ENCODE measurements around the gene NEDD8. TPM values are rescaled to one million over a fixed set of nuclear protein-coding genes. Genes with fewer than 3 reads are reported as not detected.

Gene NEDD8
- total RNA-seq, 3 donors from 2014 or later (not counting 1 experiment from before 2014, with no cell fraction given) = 93.6 to 109 (median 95.9) TPM

DNA sequence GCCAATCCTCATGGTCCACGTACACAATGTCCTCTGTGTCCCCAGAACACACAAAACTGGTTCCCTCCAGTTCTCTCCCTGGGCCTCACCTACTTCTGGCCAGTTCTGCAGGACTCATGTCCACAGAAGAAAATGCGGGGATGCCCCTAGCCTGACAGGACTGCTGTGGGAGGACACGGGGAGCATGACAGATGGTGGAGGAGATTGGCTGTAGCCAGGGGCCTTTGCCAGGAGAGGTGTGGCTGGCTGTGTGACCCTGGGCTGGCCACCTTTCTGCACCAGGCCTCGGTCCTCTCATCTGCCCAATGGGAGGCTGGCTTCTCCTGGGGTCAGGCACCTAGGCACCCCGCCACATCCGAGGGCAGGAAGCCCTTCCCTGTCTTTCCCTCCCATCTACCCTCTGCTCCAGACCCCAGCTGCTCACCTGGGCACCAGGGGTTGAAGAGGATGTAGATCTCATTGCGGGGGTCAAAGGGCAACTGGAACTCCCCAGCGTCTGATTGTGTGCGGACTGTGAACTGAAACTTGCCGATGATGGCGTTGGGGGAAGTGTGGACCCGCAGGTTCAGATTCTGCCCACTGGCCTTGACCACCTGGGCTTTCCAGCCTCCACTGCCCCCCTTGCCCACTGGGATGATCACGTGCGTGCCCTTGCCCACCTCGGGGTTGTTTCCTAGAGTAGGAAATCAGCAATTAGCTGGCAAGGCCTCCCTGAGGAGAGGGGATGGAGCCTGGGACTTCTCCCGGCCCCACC, 28.0 kb upstream of the NEDD8 start:
- WGBS (ENCODE audit: insufficient coverage) = 89% methylated on average over 14 of the region's 16 CpGs
- no peaks in the 10 kb centered on the region for H3K36me3 Mint-ChIP-seq
- no peak overlapping the region for H3K4me3 ChIP-seq (ENCODE audit: low read length)
- TF ChIP-seq CTCF (IDR thresholded peaks at IDR 0.05) = no peak
- no peaks in the 10 kb centered on the region for H3K9me3 ChIP-seq (ENCODE audit: control insufficient read depth, insufficient read depth, low read length)
- no peaks in the 10 kb centered on the region for H3K9me3 Mint-ChIP-seq
- no peak overlapping the region for H3K27ac ChIP-seq (ENCODE audit: low read length)
- H3K36me3 ChIP-seq (ENCODE audit: control insufficient read depth, insufficient read depth, low read length) = peaks cover 9% of the 10 kb centered on the region
- no peak overlapping the region for H3K27ac Mint-ChIP-seq
- DNase-seq (no peak), ATAC-seq (no peak)
- no peaks in the 10 kb centered on the region for H3K4me1 ChIP-seq (ENCODE audit: control insufficient read depth, insufficient read depth, low read length)
- intact Hi-C loops (cut with micrococcal nuclease) = no loop called here
- no peak overlapping the region for H3K4me3 Mint-ChIP-seq
- no peaks in the 10 kb centered on the region for H3K27me3 ChIP-seq (ENCODE audit: control insufficient read depth, insufficient read depth, low read length)
- no peaks in the 10 kb centered on the region for H3K4me1 Mint-ChIP-seq
- no peaks in the 10 kb centered on the region for H3K27me3 Mint-ChIP-seq (ENCODE audit: low read depth in 2 of 2)

DNA sequence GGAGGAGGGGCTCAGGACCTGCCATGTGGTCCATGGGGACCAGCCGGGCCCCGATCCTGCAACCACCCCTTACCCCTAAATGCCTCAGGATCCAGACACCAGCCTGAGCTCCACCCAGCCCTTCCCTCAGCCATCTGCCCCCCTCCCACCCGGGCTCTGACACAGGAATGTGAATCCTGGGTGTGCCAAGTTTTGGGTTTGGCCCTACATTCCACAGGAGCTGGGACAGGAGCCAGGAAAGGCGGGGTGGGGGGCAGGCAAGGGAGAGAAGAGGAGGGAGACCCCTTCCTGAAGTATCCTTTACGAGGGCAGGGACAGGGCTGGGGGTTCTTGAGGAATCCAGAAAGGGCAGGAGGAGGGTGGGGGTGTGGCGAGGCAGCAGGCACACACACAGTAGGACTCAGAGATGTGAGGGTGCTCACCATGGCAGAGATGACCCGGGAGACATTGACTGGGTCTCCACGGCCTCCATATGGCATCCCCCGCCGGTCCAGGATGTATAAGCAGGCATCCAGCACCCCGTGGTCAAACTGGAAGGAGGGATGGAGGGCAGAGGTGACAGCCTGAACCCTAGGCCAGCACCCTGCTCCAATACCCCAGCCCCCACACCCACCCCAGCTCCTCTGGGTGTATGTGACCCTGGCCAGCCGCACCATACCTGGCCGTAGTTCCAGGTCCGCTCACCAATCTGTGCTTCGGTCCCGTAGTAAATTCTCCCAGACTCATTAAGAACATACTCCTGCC, 27.3 kb upstream of the NEDD8 start:
- WGBS (ENCODE audit: insufficient coverage) = 93% methylated on average over 16 of the region's 16 CpGs
- no peak overlapping the region for H3K4me3 Mint-ChIP-seq
- ATAC-seq (no peak), DNase-seq (no peak)
- TF ChIP-seq CTCF (IDR thresholded peaks at IDR 0.05) = no peak
- Histone ChIP-seq H3K4me3 (ENCODE audit: low read length) (no peak overlapping the region), H3K9me3 (ENCODE audit: control insufficient read depth, insufficient read depth, low read length) (no peaks in the 10 kb centered on the region), H3K4me1 (ENCODE audit: control insufficient read depth, insufficient read depth, low read length) (no peaks in the 10 kb centered on the region), H3K27me3 (ENCODE audit: control insufficient read depth, insufficient read depth, low read length) (no peaks in the 10 kb centered on the region), H3K27ac (ENCODE audit: low read length) (no peak overlapping the region), H3K36me3 (ENCODE audit: control insufficient read depth, insufficient read depth, low read length) (peaks cover 8% of the 10 kb centered on the region)
- H3K36me3 Mint-ChIP-seq = no peaks in the 10 kb centered on the region
- H3K4me1 Mint-ChIP-seq = no peaks in the 10 kb centered on the region
- no peaks in the 10 kb centered on the region for H3K9me3 Mint-ChIP-seq
- H3K27ac Mint-ChIP-seq = no peak overlapping the region
- no peaks in the 10 kb centered on the region for H3K27me3 Mint-ChIP-seq (ENCODE audit: low read depth in 2 of 2)
- intact Hi-C loops (cut with micrococcal nuclease) = no loop called here

- no peak overlapping the region for H3K4me3 Mint-ChIP-seq
- Histone ChIP-seq H3K36me3 (ENCODE audit: control insufficient read depth, insufficient read depth, low read length) (peaks cover 8% of the 10 kb centered on the region), H3K4me3 (ENCODE audit: low read length) (no peak overlapping the region), H3K4me1 (ENCODE audit: control insufficient read depth, insufficient read depth, low read length) (no peaks in the 10 kb centered on the region), H3K27ac (ENCODE audit: low read length) (no peak overlapping the region), H3K27me3 (ENCODE audit: control insufficient read depth, insufficient read depth, low read length) (no peaks in the 10 kb centered on the region), H3K9me3 (ENCODE audit: control insufficient read depth, insufficient read depth, low read length) (no peaks in the 10 kb centered on the region)
- no peaks in the 10 kb centered on the region for H3K36me3 Mint-ChIP-seq
- no peaks in the 10 kb centered on the region for H3K4me1 Mint-ChIP-seq
- ATAC-seq = no peak
- 96% methylated on average over 18 of the region's 18 CpGs for WGBS (ENCODE audit: insufficient coverage)
- no peaks in the 10 kb centered on the region for H3K27me3 Mint-ChIP-seq (ENCODE audit: low read depth in 2 of 2)
- TF ChIP-seq CTCF (IDR thresholded peaks at IDR 0.05) = no peak
- no peak overlapping the region for H3K27ac Mint-ChIP-seq
- intact Hi-C loops (cut with micrococcal nuclease) = no loop called here
- H3K9me3 Mint-ChIP-seq = no peaks in the 10 kb centered on the region
- DNase-seq = no peak
These were observed 26.5 kb upstream of the NEDD8 start for GRCh38 chr14:24258548-24259265.
